K562 (cell line): ENCODE results near the gene MRPL22.

ENCODE experiments used
- EGR1 ChIP-seq: fragments of 450-650 bp; conservative IDR thresholded peaks from 2 replicates; pipeline ENCODE4 v1.6.1; 2017; ENCODE audit warnings: mild to moderate bottlenecking
- EP300 ChIP-seq: IDR thresholded peaks from 2 replicates; pipeline ENCODE4 v1.6.1; 2012; ENCODE audit warnings: low read length, improper control_type of control experiment
- HDAC2 ChIP-seq: fragments of 450-650 bp; IDR thresholded peaks from 2 replicates; pipeline ENCODE4 v1.6.1; 2016; ENCODE audit warnings: mild to moderate bottlenecking
- HDAC3 ChIP-seq: fragments of 450-650 bp; IDR thresholded peaks from 2 replicates; pipeline ENCODE4 v1.6.1; 2018; ENCODE audit warnings: borderline replicate concordance, mild to moderate bottlenecking, moderate library complexity; ENCODE audit not compliant: partially characterized antibody
- HDAC6 ChIP-seq: IDR thresholded peaks from 2 replicates; pipeline ENCODE4 v1.6.1; 2012; ENCODE audit warnings: low read depth, mild to moderate bottlenecking, control low read depth, inconsistent platforms, low read length, moderate library complexity
- HDGF ChIP-seq: fragments of 450-650 bp; IDR thresholded peaks from 2 replicates; pipeline ENCODE4 v1.6.1; 2016
- KDM1A ChIP-seq, 2 experiments: fragments of 450-650 bp; IDR thresholded peaks; 2 replicates each; pipeline ENCODE4 v1.6.1; 2016; ENCODE audit warnings: mild to moderate bottlenecking in 2 of 2
- TBL1XR1 ChIP-seq, 2 experiments: IDR thresholded peaks; 2 replicates each; pipeline ENCODE4 v1.6.1; 2012; ENCODE audit warnings: improper control_type of control experiment in 2 of 2, low read length in 2 of 2, mild to moderate bottlenecking in 1 of 2
- ZNF263 ChIP-seq: sonication (generic); formaldehyde crosslinking; IDR thresholded peaks from 2 replicates; pipeline ENCODE4 v1.8.0; 2022; ENCODE audit warnings: mild to moderate bottlenecking, missing genetic modification reagents, borderline replicate concordance
- ZNF318 ChIP-seq, 2 experiments: fragments of 450-650 bp; IDR thresholded peaks; 2 replicates each; pipeline ENCODE4 v1.6.1; 2016; ENCODE audit warnings: mild to moderate bottlenecking in 2 of 2, borderline replicate concordance in 1 of 2, low read depth in 1 of 2, moderate library complexity in 1 of 2
- TF ChIP-seq, protein P1 (sequence below), 2 experiments: fragments of 450-650 bp; formaldehyde crosslinking in 1 of 2; IDR thresholded peaks; 2 replicates each; pipeline versions ENCODE4 v1.4.0 to v1.6.1; 2014 to 2020; ENCODE audit warnings: mild to moderate bottlenecking in 2 of 2, borderline replicate concordance in 1 of 2, low read depth in 1 of 2
- TF ChIP-seq, protein P2 (sequence below): sonication (generic); formaldehyde crosslinking; IDR thresholded peaks from 2 replicates; pipeline ENCODE4 v1.5.0; 2020; ENCODE audit warnings: missing genetic modification reagents
- TF ChIP-seq, protein P3 (sequence below): sonication (generic); formaldehyde crosslinking; IDR thresholded peaks from 2 replicates; pipeline ENCODE4 v1.8.0; 2022; ENCODE audit warnings: missing genetic modification reagents, mild to moderate bottlenecking, borderline replicate concordance

- TF ChIP-seq ZNF318 (IDR thresholded peaks at IDR 0.05; ENCODE audit: borderline replicate concordance in 1 of 2, low read depth in 1 of 2), result no peak
- TF ChIP-seq HDAC6, result no peak
- TF ChIP-seq, protein P1, sequence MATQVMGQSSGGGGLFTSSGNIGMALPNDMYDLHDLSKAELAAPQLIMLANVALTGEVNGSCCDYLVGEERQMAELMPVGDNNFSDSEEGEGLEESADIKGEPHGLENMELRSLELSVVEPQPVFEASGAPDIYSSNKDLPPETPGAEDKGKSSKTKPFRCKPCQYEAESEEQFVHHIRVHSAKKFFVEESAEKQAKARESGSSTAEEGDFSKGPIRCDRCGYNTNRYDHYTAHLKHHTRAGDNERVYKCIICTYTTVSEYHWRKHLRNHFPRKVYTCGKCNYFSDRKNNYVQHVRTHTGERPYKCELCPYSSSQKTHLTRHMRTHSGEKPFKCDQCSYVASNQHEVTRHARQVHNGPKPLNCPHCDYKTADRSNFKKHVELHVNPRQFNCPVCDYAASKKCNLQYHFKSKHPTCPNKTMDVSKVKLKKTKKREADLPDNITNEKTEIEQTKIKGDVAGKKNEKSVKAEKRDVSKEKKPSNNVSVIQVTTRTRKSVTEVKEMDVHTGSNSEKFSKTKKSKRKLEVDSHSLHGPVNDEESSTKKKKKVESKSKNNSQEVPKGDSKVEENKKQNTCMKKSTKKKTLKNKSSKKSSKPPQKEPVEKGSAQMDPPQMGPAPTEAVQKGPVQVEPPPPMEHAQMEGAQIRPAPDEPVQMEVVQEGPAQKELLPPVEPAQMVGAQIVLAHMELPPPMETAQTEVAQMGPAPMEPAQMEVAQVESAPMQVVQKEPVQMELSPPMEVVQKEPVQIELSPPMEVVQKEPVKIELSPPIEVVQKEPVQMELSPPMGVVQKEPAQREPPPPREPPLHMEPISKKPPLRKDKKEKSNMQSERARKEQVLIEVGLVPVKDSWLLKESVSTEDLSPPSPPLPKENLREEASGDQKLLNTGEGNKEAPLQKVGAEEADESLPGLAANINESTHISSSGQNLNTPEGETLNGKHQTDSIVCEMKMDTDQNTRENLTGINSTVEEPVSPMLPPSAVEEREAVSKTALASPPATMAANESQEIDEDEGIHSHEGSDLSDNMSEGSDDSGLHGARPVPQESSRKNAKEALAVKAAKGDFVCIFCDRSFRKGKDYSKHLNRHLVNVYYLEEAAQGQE (IDR thresholded peaks at IDR 0.05; ENCODE audit: borderline replicate concordance), result no peak
- TF ChIP-seq, protein P1 (CRISPR knock-in tag; IDR thresholded peaks at IDR 0.05; ENCODE audit: low read depth), result no peak
- TF ChIP-seq ZNF263, result no peak
- TF ChIP-seq, protein P2, sequence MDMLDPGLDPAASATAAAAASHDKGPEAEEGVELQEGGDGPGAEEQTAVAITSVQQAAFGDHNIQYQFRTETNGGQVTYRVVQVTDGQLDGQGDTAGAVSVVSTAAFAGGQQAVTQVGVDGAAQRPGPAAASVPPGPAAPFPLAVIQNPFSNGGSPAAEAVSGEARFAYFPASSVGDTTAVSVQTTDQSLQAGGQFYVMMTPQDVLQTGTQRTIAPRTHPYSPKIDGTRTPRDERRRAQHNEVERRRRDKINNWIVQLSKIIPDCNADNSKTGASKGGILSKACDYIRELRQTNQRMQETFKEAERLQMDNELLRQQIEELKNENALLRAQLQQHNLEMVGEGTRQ (CRISPR knock-in tag), result no peak
- TF ChIP-seq, protein P3, sequence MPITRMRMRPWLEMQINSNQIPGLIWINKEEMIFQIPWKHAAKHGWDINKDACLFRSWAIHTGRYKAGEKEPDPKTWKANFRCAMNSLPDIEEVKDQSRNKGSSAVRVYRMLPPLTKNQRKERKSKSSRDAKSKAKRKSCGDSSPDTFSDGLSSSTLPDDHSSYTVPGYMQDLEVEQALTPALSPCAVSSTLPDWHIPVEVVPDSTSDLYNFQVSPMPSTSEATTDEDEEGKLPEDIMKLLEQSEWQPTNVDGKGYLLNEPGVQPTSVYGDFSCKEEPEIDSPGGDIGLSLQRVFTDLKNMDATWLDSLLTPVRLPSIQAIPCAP, result no peak
- TF ChIP-seq EP300, result no peak
- no peak for TF ChIP-seq EGR1
- no peak for TF ChIP-seq HDGF
- no peak for TF ChIP-seq HDAC2
- TF ChIP-seq TBL1XR1 (IDR thresholded peaks at IDR 0.05; ENCODE audit: low read length in 2 of 2), result no peak
- no peak for TF ChIP-seq HDAC3
- no peak for TF ChIP-seq KDM1A (IDR thresholded peaks at IDR 0.05)
These were observed 45.0 kb upstream of the MRPL22 start for GRCh38 chr5:154895606-154896561.
